Measurements from ENCODE around the gene PTPN14.

The PTPN14 gene

GRCh38 chr1:214380396-214380795 is 171.0 kb downstream of the PTPN14 start:
- TF ChIP-seq, protein P1, sequence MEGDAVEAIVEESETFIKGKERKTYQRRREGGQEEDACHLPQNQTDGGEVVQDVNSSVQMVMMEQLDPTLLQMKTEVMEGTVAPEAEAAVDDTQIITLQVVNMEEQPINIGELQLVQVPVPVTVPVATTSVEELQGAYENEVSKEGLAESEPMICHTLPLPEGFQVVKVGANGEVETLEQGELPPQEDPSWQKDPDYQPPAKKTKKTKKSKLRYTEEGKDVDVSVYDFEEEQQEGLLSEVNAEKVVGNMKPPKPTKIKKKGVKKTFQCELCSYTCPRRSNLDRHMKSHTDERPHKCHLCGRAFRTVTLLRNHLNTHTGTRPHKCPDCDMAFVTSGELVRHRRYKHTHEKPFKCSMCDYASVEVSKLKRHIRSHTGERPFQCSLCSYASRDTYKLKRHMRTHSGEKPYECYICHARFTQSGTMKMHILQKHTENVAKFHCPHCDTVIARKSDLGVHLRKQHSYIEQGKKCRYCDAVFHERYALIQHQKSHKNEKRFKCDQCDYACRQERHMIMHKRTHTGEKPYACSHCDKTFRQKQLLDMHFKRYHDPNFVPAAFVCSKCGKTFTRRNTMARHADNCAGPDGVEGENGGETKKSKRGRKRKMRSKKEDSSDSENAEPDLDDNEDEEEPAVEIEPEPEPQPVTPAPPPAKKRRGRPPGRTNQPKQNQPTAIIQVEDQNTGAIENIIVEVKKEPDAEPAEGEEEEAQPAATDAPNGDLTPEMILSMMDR (IDR thresholded peaks at IDR 0.05; ENCODE audit: borderline replicate concordance, control extremely low read depth, extremely low read depth, insufficient read depth, missing control alignments) = no peak
- no peak for DNase-seq (ENCODE audit: low spot score)
- in situ Hi-C loops (cut with MboI; ENCODE audit: low sequenced_read_pairs, unreplicated experiment) = no loop called here

DNA sequence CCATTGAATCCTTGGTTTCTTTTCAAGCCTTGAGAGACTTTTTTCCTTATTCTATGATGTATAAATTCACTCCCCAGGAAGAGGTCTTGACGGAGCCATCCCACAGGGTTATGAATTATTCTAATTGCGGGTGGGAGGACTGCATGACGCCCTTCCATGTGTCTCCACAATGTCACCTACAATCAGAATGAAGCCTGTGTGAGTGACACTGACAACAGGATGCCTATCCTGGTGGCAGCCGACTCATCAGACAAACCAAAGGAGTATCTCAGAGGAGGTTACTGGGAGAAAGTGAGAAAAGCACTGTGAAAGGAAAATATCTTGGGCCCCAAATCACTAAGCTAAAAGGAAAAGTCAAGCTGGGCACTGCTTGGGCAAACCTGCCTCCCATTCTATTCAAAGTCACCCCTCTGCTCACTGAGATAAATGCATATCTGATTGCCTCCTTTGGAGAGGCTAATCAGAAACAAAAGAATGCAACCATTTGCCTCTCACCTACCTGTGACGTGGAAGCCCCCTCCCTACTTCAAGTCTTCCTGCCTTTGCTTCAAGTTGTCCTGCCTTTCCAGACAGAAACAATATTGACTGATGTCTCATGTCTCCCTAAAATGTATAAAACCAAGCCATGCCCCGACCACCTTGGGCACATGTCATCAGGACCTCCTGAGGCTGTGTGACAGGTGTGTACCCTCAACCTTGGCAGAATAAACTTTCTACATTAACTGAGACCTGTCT is 172.0 kb downstream of the PTPN14 start:
- DNase-seq (ENCODE audit: low spot score) = no peak

GRCh38 chr1:214378492-214378891 is 172.9 kb downstream of the PTPN14 start:
- TF ChIP-seq, protein P1 (IDR thresholded peaks at IDR 0.05; ENCODE audit: borderline replicate concordance, control extremely low read depth, extremely low read depth, insufficient read depth, missing control alignments) = no peak
- in situ Hi-C loops (cut with MboI; ENCODE audit: low sequenced_read_pairs, unreplicated experiment) = no loop called here
- no peak for DNase-seq (ENCODE audit: low spot score)

More for the DNA sequence above, 172.0 kb downstream of the PTPN14 start:
- in situ Hi-C loops (cut with MboI; ENCODE audit: low sequenced_read_pairs, unreplicated experiment) = no loop called here
- TF ChIP-seq, protein P1 (IDR thresholded peaks at IDR 0.05; ENCODE audit: borderline replicate concordance, control extremely low read depth, extremely low read depth, insufficient read depth, missing control alignments) = no peak

- no peak for DNase-seq (ENCODE audit: low spot score)
- TF ChIP-seq, protein P1 (IDR thresholded peaks at IDR 0.05; ENCODE audit: borderline replicate concordance, control extremely low read depth, extremely low read depth, insufficient read depth, missing control alignments) = no peak
- in situ Hi-C loops (cut with MboI; ENCODE audit: low sequenced_read_pairs, unreplicated experiment) = no loop called here
These were observed 173.5 kb downstream of the PTPN14 start for GRCh38 chr1:214377886-214378285.

DNA sequence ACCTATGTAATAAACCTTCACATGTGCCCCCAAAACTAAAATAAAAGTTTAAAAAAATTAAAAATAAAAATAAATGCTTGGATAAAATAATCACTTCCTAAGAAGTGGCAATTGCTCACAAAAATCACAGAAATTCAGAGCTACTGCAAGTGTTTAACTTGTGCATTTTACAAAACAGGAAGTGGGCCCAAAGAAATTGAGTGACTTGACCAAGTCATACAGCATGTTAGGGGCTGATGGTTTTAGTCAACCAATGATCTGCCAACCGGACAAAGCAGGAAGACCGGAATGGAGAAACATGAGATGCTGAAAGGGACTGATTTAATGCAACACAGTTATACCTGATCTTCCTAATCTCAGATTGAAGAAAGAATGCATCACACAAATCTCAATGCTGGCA is 173.9 kb downstream of the PTPN14 start:
- in situ Hi-C loops (cut with MboI; ENCODE audit: low sequenced_read_pairs, unreplicated experiment) = no loop called here
- TF ChIP-seq, protein P1 (IDR thresholded peaks at IDR 0.05; ENCODE audit: borderline replicate concordance, control extremely low read depth, extremely low read depth, insufficient read depth, missing control alignments) = no peak
- DNase-seq (ENCODE audit: low spot score) = no peak

DNA sequence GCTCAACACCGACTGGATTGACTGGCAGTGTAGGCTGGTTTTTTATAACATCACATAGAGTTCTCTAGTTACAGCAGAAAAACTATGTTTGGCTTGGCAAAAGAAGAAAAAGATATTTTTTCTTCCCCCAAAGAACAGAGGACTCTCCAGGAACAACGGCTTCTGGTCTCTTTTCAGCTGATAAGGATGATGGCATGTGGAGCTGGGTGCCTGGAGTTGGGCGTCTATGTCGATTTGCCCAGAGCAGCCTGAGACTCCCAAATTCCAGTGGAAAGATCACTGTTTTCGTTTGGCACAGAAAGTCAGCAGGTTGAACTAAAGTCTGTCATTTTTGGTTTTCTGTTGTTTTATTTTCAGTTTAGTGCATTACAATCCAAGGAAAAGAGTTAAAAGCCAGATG is 179.3 kb downstream of the PTPN14 start:
- in situ Hi-C loops (cut with MboI; ENCODE audit: low sequenced_read_pairs, unreplicated experiment) = no loop called here

More for the DNA sequence above, 179.3 kb downstream of the PTPN14 start:
- DNase-seq (ENCODE audit: low spot score) = no peak
- TF ChIP-seq, protein P1 (IDR thresholded peaks at IDR 0.05; ENCODE audit: borderline replicate concordance, control extremely low read depth, extremely low read depth, insufficient read depth, missing control alignments) = no peak
